ENCODE data around the gene PIK3CD. TPM values are rescaled to one million over a fixed set of nuclear protein-coding genes. Genes with fewer than 3 reads are reported as not detected.

PIK3CD gene
- total RNA-seq, 1 experiment from 2014 or later: 23.1 TPM

DNA sequence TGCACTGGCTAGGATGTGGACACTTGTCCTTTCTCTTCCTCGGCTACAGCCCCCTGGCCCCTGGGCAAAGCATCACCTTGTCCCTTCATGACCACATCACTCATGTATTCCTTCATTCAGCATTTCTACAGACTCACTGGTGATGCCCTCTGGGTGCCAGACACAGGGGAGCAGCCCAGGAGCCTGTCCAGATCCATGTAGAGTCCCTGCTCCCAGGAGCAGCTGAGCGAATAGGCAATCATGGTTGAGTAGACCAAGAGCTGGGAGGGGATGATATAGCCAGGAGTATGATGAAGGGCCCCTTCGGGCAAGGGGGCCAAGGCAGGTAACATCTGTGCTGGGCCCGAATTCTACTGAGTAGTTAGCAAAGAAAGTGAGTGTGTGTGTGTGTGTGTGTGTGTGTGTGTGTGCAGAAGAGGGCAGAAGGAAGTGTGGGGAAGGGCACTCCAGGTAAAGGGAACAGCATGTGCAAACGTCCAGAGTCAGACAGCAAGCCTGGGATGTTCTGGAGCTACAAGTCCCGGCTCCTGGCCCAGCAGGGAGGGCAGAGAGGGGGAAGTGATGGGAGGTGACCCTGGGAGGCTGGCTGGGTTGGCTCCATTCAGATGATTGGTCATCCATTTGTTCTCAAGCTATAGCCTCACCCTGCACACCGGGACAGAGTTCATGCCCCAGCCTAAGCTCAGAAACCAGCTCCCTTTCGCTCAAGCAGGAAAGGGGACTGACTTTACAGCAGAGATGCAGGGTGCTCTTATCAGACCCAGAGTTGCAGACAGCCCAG, 21.0 kb upstream of the PIK3CD start (continued):
- TF ChIP-seq RELA (CRISPR knock-in tag; IDR thresholded peaks at IDR 0.05; ENCODE audit: borderline replicate concordance): no peak
- TF ChIP-seq, protein P1, sequence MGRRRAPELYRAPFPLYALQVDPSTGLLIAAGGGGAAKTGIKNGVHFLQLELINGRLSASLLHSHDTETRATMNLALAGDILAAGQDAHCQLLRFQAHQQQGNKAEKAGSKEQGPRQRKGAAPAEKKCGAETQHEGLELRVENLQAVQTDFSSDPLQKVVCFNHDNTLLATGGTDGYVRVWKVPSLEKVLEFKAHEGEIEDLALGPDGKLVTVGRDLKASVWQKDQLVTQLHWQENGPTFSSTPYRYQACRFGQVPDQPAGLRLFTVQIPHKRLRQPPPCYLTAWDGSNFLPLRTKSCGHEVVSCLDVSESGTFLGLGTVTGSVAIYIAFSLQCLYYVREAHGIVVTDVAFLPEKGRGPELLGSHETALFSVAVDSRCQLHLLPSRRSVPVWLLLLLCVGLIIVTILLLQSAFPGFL (CRISPR knock-in tag; IDR thresholded peaks at IDR 0.05; ENCODE audit: borderline replicate concordance): no peak
- no peak for TF ChIP-seq CREM (CRISPR knock-in tag; IDR thresholded peaks at IDR 0.05)

DNA sequence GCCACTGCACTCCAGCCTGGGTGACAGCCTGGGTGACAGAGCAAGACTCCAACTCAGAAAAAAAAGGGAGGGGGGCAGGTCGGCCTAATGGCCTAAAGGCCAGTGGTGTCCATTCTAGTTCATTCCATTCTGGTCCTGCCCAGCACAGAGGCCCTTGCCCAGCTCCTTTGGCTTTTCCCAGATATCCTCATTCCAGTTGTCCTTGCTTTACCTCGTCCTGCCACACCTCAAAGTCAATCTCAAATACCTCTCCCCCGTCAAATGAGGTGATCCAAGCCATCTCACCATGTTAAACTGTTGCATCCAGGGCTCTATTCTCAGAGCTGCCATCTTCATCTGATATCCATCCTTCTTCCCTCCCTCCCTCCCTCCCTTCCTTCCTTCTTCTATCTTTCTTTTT, 19.9 kb upstream of the PIK3CD start:
- no peak overlapping the region for H3K4me3 Mint-ChIP-seq
- H3K27me3 Mint-ChIP-seq (ENCODE audit: low read depth): peaks cover 12% of the 10 kb centered on the region
- CTCF ChIA-PET: interaction anchor here (0.5 to 6.8 kb wide), 4 partner anchors 16 to 93 kb away, joined by 4 to 73 read pairs (median 5); no protein-coding TSS in a partner anchor
- POLR2A ChIA-PET: no interaction called here
- peaks cover 5% of the 10 kb centered on the region for H3K4me1 Mint-ChIP-seq
- ATAC-seq: no peak
- H3K27ac Mint-ChIP-seq: no peak overlapping the region
- TF ChIP-seq E2F5 (CRISPR knock-in tag; IDR thresholded peaks at IDR 0.05) (no peak), GTF2I (CRISPR knock-in tag; conservative IDR thresholded peaks at IDR 0.05) (no peak), TEAD1 (CRISPR knock-in tag; IDR thresholded peaks at IDR 0.05) (no peak), RELA (CRISPR knock-in tag; IDR thresholded peaks at IDR 0.05; ENCODE audit: borderline replicate concordance) (no peak), NR2C2 (CRISPR knock-in tag; IDR thresholded peaks at IDR 0.05) (no peak), CREM (CRISPR knock-in tag; IDR thresholded peaks at IDR 0.05) (no peak), NR3C1 (CRISPR knock-in tag; conservative IDR thresholded peaks at IDR 0.05; ENCODE audit: low read depth) (no peak), MAX (CRISPR knock-in tag; IDR thresholded peaks at IDR 0.05) (no peak)
- TF ChIP-seq, protein P2, sequence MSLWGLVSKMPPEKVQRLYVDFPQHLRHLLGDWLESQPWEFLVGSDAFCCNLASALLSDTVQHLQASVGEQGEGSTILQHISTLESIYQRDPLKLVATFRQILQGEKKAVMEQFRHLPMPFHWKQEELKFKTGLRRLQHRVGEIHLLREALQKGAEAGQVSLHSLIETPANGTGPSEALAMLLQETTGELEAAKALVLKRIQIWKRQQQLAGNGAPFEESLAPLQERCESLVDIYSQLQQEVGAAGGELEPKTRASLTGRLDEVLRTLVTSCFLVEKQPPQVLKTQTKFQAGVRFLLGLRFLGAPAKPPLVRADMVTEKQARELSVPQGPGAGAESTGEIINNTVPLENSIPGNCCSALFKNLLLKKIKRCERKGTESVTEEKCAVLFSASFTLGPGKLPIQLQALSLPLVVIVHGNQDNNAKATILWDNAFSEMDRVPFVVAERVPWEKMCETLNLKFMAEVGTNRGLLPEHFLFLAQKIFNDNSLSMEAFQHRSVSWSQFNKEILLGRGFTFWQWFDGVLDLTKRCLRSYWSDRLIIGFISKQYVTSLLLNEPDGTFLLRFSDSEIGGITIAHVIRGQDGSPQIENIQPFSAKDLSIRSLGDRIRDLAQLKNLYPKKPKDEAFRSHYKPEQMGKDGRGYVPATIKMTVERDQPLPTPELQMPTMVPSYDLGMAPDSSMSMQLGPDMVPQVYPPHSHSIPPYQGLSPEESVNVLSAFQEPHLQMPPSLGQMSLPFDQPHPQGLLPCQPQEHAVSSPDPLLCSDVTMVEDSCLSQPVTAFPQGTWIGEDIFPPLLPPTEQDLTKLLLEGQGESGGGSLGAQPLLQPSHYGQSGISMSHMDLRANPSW (CRISPR knock-in tag; conservative IDR thresholded peaks at IDR 0.05; ENCODE audit: low read depth): no peak
- TF ChIP-seq, protein P3, sequence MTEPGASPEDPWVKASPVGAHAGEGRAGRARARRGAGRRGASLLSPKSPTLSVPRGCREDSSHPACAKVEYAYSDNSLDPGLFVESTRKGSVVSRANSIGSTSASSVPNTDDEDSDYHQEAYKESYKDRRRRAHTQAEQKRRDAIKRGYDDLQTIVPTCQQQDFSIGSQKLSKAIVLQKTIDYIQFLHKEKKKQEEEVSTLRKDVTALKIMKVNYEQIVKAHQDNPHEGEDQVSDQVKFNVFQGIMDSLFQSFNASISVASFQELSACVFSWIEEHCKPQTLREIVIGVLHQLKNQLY (CRISPR knock-in tag; IDR thresholded peaks at IDR 0.05): no peak
- no peak for DNase-seq (ENCODE audit: low spot score)
- H3K9me3 Mint-ChIP-seq: peaks cover 14% of the 10 kb centered on the region
- H3K36me3 Mint-ChIP-seq: no peaks in the 10 kb centered on the region

DNA sequence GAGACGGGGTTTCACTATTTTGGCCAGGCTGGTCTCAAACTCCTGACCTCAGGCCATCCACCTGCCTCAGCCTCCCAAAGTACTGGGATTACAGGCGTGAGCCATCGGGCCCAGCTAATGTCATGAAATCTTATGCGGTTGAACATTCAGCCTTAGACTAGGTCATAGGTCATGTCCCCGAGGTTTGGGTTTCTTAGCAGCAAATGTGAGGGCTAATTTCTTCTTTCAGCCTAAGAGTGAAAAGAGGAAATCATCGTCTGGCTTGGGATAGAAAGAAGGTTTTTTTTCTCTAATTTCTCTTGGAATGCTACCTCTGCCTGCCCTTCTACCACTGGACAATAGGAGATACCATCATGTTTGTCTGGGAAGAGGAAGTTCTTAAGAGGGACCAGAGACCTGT, 18.0 kb upstream of the PIK3CD start:
- H3K9me3 Mint-ChIP-seq: peaks cover 20% of the 10 kb centered on the region
- H3K4me1 Mint-ChIP-seq: no peaks in the 10 kb centered on the region
- no peaks in the 10 kb centered on the region for H3K36me3 Mint-ChIP-seq
- ATAC-seq: no peak
- no peak overlapping the region for H3K27ac Mint-ChIP-seq
- TF ChIP-seq FOXP4 (CRISPR knock-in tag; IDR thresholded peaks at IDR 0.05): no peak
- TF ChIP-seq SMAD4 (CRISPR knock-in tag; IDR thresholded peaks at IDR 0.05): no peak
- TF ChIP-seq FOXP1 (CRISPR knock-in tag; IDR thresholded peaks at IDR 0.05; ENCODE audit: borderline replicate concordance): no peak
- no peak for TF ChIP-seq ESRRA (CRISPR knock-in tag; IDR thresholded peaks at IDR 0.05; ENCODE audit: borderline replicate concordance)
- TF ChIP-seq, protein P2 (CRISPR knock-in tag; conservative IDR thresholded peaks at IDR 0.05; ENCODE audit: low read depth): no peak
- TF ChIP-seq ATF3 (CRISPR knock-in tag; conservative IDR thresholded peaks at IDR 0.05): no peak
- no peak for TF ChIP-seq MYBL2 (CRISPR knock-in tag; IDR thresholded peaks at IDR 0.05)
- TF ChIP-seq RELA (CRISPR knock-in tag; IDR thresholded peaks at IDR 0.05; ENCODE audit: borderline replicate concordance): no peak
- no peak for TF ChIP-seq ZMAT4 (CRISPR knock-in tag; IDR thresholded peaks at IDR 0.05)
- H3K27me3 Mint-ChIP-seq (ENCODE audit: low read depth): no peaks in the 10 kb centered on the region
- ChIA-PET CTCF (no interaction called here), POLR2A (no interaction called here)
- no peak for DNase-seq (ENCODE audit: low spot score)
- no peak overlapping the region for H3K4me3 Mint-ChIP-seq
